Stimulated activated naive CD8-positive, alpha-beta T cell treated with anti-CD3 and anti-CD28 coated beads, Interleukin-15, amount 100 ng/mL, for 72 hours (primary cell): Measurements from ENCODE around the gene RICTOR.

ENCODE experiments used
- ATAC-seq: fragments of 150-1000 bp; cut with Tn5 transposase; 2 replicates; pipeline ENCODE4 v1.10.0; 2021; ENCODE audit warnings: mild to moderate bottlenecking, moderate library complexity
- DNase-seq, 2 donors: peaks; one replicate each; pipeline ENCODE4 v3.0.0; 2021 to 2022
- H3K27ac Mint-ChIP-seq, 2 donors: one replicate each; pipeline ENCODE4 v1.8.0; 2022; ENCODE audit warnings: mild to moderate bottlenecking in 2 of 2, mixed read lengths in 2 of 2, moderate library complexity in 2 of 2
- H3K27me3 Mint-ChIP-seq: one replicate; pipeline ENCODE4 v1.8.0; 2022; ENCODE audit warnings: mixed read lengths
- H3K4me1 Mint-ChIP-seq: one replicate; pipeline ENCODE4 v1.8.0; 2022; ENCODE audit warnings: mild to moderate bottlenecking, mixed read lengths
- H3K4me3 Mint-ChIP-seq, 2 donors: one replicate each; pipeline ENCODE4 v1.8.0; 2022; ENCODE audit warnings: mild to moderate bottlenecking in 2 of 2, mixed read lengths in 2 of 2, moderate library complexity in 1 of 2
- H3K9me3 Mint-ChIP-seq, 2 donors: one replicate each; pipeline ENCODE4 v1.8.0; 2022; ENCODE audit warnings: mixed read lengths in 2 of 2

RICTOR gene, protein sequence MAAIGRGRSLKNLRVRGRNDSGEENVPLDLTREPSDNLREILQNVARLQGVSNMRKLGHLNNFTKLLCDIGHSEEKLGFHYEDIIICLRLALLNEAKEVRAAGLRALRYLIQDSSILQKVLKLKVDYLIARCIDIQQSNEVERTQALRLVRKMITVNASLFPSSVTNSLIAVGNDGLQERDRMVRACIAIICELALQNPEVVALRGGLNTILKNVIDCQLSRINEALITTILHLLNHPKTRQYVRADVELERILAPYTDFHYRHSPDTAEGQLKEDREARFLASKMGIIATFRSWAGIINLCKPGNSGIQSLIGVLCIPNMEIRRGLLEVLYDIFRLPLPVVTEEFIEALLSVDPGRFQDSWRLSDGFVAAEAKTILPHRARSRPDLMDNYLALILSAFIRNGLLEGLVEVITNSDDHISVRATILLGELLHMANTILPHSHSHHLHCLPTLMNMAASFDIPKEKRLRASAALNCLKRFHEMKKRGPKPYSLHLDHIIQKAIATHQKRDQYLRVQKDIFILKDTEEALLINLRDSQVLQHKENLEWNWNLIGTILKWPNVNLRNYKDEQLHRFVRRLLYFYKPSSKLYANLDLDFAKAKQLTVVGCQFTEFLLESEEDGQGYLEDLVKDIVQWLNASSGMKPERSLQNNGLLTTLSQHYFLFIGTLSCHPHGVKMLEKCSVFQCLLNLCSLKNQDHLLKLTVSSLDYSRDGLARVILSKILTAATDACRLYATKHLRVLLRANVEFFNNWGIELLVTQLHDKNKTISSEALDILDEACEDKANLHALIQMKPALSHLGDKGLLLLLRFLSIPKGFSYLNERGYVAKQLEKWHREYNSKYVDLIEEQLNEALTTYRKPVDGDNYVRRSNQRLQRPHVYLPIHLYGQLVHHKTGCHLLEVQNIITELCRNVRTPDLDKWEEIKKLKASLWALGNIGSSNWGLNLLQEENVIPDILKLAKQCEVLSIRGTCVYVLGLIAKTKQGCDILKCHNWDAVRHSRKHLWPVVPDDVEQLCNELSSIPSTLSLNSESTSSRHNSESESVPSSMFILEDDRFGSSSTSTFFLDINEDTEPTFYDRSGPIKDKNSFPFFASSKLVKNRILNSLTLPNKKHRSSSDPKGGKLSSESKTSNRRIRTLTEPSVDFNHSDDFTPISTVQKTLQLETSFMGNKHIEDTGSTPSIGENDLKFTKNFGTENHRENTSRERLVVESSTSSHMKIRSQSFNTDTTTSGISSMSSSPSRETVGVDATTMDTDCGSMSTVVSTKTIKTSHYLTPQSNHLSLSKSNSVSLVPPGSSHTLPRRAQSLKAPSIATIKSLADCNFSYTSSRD (N-terminal part only)

DNA sequence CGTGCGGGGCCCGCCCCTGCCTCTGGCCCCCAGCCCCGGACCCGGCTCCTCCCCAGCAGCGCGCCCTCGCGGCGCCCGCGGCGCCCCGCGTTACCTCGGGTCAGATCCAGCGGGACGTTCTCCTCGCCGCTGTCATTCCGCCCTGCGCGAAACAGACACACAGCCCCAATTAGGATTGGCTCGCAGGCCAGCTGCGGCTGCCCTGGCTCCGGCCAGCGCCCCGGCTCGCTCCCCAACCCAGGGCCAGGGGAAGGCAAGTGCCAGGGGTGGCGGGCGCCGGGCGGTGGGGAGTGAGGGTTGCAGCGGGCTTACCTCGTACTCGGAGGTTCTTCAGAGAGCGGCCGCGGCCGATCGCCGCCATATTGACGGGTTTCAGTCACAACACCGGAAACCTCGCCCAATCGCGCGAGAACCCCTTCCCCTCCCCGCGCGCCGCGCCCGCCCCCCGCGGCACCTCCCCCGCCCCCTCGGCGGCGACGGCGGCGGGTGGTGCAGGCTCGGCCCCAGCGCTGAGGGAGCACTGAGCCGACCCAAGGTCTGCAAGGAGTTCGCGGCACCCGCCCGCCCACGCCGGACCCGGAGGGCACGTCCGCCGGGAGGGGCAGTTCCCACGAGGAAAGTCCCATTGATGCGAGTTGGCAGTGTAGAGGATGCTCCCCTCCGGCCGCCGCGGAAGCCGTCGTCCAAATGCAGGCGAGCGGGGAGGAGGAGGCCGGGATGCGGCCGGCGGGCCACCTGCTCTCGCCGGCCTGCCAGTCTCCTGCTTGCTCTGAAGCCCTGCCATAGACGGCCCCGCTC lies at the start of gene RICTOR:
TSS of gene RICTOR (minus strand) at position 383 of the 798 bp plus-strand sequence. CDS start at position 361, 22 bp downstream.
- Mint-ChIP-seq H3K27ac (peak within 1 kb of the TSS; percentile 96 to 98), H3K4me1 (peaks cover 19% of the 10 kb centered on the region), H3K9me3 (no peaks in the 10 kb centered on the region), H3K4me3 (peak within 1 kb of the TSS; percentile 90 to 98), H3K27me3 (peaks cover 13% of the 10 kb centered on the region)
- ATAC-seq (peak; percentile 84), DNase-seq (peak; percentile 92 to 93)

DNA sequence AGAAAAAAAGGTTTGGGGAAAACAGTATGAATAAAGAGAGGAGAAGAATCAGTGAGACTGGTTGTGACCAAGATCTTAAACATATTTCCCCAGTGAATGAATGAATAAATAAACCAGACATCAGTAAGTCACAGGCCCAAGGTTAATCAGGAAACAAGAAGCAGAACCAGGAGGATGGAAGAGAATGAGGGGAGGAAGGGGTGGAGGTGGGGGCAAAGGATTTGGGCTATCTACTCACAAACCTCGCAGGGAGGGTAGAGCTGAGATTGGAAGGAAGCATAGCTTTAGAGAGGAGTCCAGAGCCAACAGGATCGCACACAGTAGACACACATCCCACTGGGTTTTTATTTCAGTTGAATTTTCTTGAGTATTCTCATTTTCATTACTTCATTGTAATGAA lies 47.7 kb upstream of the RICTOR start:
- H3K9me3 Mint-ChIP-seq, result no peaks in the 10 kb centered on the region

DNA sequence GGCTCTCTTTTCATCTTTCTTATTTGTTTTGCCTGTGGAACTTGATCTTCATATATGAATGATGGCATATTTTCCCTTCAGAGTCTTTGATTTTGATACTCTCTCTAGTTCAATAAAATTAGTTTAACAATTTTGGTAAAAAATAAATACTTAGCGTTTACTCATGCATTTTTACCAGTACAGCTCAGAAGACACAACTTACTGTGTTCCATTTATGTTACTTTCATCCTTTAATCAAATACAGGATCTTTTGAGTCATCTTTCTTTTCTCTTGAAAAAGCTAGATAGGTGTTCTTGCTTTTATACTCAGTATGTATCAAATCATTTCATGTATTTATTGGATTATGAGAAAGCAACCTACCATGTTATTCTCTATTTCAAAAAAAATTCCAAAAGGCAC lies 47.1 kb upstream of the RICTOR start:
- ATAC-seq, result no peak
- Mint-ChIP-seq H3K27me3 (no peaks in the 10 kb centered on the region), H3K4me3 (no peak overlapping the region), H3K4me1 (peaks cover 44% of the 10 kb centered on the region), H3K9me3 (no peaks in the 10 kb centered on the region), H3K27ac (peak overlapping the region in 1 of 2 donors; percentile 33)
- no peak for DNase-seq

More for the DNA sequence above, 47.7 kb upstream of the RICTOR start:
- DNase-seq, result no peak
- peak overlapping the region; percentile 83 to 84 for H3K27ac Mint-ChIP-seq
- ATAC-seq, result no peak
- H3K4me3 Mint-ChIP-seq, result no peak overlapping the region
- no peaks in the 10 kb centered on the region for H3K27me3 Mint-ChIP-seq
- peaks cover 38% of the 10 kb centered on the region for H3K4me1 Mint-ChIP-seq

DNA sequence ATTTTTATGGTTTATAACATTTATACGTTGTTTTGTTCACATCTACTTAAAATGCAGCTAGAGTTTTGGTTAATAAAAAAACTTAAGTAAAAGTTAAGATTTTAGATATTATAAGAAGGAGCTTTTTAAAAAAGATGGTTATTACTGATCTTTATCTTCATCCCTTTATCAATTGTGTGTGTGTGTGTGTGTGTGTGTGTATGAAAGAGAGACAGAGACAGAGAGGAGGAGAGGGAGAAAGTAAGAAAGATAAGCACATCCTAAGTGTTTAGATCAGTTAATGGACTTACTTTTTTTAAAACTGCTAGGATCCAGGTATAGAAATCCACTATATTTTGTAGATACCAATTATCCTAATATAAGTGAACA lies 45.8 kb upstream of the RICTOR start:
- DNase-seq, result no peak
- Mint-ChIP-seq H3K4me3 (no peak overlapping the region), H3K9me3 (no peaks in the 10 kb centered on the region), H3K27me3 (no peaks in the 10 kb centered on the region), H3K27ac (peak overlapping the region in 1 of 2 donors; percentile 67), H3K4me1 (peaks cover 48% of the 10 kb centered on the region)
- no peak for ATAC-seq

DNA sequence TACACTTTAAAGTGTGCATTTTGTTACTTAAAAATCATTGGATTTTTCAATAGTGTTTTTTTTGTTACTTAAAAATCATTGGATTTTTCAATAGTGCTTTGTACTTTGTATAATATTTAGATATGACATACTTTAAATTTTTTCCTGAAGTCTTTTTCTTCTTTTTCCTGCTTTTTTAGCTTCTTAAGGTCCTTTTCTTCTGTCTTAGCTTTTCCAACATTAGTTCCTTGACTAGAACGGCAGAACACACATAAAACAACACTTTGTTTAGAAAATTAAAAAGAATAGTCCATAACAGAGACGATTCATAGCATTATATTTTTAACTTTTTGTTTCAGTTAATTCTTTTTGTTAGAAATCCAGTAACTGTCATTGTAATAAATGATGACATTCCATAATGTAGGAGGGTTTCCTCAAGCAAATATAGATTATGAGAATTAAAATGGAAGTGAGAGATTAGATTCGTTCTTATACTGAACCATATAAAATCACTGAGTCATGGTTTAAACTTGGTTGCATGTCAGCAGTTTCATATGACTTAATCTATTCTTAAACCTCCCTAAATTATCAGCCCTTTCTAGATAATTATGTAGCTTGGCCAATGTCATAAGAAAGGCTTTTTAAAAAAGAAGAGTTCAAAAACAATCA lies 45.3 kb upstream of the RICTOR start:
- H3K4me3 Mint-ChIP-seq, result no peak overlapping the region
- no peak overlapping the region for H3K27ac Mint-ChIP-seq
- no peaks in the 10 kb centered on the region for H3K9me3 Mint-ChIP-seq
- H3K4me1 Mint-ChIP-seq, result peaks cover 53% of the 10 kb centered on the region
- DNase-seq (no peak), ATAC-seq (no peak)
- no peaks in the 10 kb centered on the region for H3K27me3 Mint-ChIP-seq

DNA sequence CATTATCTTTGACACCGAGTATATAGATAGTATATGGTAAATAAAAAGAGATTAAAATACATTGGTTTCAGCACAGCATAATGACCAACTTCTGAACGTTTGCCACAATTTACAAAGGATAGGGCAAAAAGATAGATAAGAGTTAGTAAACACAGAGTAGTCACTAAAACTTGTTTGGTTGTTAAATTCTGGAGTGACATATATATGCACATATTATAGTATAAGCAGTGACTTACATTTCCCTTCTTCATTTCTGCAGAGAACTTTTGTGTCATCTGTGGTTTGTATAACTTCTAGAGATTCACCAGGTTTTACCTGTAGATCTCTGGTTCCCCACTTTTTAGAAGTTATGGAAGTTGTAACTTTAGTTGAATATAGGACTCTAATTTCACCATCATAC lies 44.4 kb upstream of the RICTOR start:
- Mint-ChIP-seq H3K4me1 (peaks cover 50% of the 10 kb centered on the region), H3K4me3 (no peak overlapping the region), H3K27me3 (no peaks in the 10 kb centered on the region), H3K9me3 (no peaks in the 10 kb centered on the region), H3K27ac (no peak overlapping the region)
- ATAC-seq (no peak), DNase-seq (no peak)

DNA sequence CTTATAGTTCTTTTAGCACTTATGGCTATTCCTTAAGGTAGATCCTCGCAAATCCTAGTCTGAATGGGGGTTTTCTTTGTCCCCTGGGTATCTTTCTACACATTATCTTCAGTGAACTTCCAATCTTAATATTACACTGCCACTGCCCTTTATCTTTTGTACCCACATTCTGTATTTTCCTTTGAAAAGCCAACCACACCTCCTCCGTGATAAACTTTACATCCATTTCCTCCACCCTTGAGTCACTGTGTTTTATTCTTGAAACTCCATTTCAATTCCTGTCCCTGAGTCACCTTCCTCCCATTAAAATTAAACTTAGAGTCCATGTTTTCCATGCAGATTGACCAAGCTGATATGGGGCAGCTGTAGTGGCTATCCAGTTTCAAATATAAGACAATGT lies 43.2 kb upstream of the RICTOR start:
- H3K27me3 Mint-ChIP-seq, result no peaks in the 10 kb centered on the region
- H3K27ac Mint-ChIP-seq, result peak overlapping the region in 1 of 2 donors; percentile 85
- no peak overlapping the region for H3K4me3 Mint-ChIP-seq
- H3K4me1 Mint-ChIP-seq, result peaks cover 49% of the 10 kb centered on the region
- no peak for ATAC-seq
- H3K9me3 Mint-ChIP-seq, result no peaks in the 10 kb centered on the region
- DNase-seq, result no peak

DNA sequence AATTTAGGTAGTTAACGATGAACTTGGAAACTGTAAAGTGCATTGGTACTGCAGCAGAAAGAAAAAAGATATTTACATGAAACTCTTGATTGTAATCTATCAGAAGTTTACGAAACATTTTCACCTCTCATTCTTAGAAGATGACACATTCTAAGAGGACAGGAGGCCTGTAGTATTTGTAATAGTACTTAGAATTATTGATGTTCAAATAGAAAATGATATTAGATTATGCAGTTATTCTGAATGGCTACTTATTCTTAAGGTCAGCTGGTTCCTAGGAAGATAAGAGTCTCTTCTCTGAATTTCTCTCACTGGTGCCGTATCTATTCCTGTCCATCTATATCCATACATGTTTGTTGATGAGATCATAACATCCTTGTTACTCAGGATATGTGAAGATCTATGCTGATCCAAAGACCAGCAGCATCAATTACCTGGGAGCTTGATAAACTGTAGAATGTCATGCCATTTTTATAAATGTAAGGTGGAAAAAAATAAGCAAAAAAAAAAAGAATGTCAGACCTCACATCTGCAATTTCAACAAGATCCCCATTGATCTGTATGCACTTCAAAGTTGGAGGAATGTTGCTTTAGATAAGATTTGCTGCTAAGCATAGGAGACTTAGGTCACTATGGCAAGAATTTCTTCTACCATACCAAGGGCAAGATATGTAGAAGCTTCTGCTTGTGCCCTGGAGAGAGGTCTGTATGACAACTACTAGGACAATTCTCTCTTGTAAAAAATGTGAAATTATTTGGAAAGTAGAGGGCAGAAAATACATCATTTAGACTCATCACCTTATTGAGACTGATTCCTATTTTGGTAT lies 42.4 kb upstream of the RICTOR start:
- no peaks in the 10 kb centered on the region for H3K27me3 Mint-ChIP-seq
- no peaks in the 10 kb centered on the region for H3K9me3 Mint-ChIP-seq
- peaks cover 40% of the 10 kb centered on the region for H3K4me1 Mint-ChIP-seq
- no peak for DNase-seq
- ATAC-seq, result no peak
- peak overlapping the region; percentile 48 to 62 for H3K27ac Mint-ChIP-seq
- no peak overlapping the region for H3K4me3 Mint-ChIP-seq

DNA sequence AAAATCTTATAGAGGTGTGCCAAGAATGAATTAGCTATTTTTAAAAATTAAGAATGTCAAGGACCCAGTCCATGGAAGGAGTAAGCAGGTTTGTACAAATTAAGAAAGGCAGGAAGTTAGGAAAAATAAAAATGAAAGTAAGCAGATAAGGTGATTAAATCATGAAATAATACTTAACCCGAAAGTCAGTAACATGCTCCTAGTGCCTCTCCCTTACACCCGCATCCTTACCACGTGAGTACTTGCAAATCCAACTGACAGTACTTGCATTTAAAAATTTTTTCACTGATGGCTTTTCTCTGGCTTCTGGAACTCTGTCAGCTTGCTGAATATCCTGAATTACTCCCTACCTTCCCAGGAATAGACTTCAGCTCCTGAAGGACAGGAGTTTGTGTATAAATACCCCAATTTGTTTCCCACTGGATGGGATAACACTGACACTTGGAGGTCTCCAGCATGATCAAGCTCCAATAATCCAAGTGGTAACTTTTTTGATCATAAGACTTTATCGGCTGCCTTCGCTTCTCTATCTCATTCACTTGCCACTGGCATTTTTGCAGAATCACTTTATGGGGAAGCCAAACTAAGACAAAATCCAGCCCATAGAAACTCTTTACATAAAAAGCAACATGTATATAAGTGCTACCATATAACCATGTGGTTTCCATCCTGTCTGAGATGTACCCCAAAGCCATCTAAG lies 41.6 kb upstream of the RICTOR start:
- peak overlapping the region in 1 of 2 donors; percentile 24 for H3K4me3 Mint-ChIP-seq
- H3K4me1 Mint-ChIP-seq, result peaks cover 40% of the 10 kb centered on the region
- no peaks in the 10 kb centered on the region for H3K9me3 Mint-ChIP-seq
- peak overlapping the region; percentile 27 to 30 for H3K27ac Mint-ChIP-seq
- DNase-seq (no peak), ATAC-seq (no peak)
- H3K27me3 Mint-ChIP-seq, result no peaks in the 10 kb centered on the region

DNA sequence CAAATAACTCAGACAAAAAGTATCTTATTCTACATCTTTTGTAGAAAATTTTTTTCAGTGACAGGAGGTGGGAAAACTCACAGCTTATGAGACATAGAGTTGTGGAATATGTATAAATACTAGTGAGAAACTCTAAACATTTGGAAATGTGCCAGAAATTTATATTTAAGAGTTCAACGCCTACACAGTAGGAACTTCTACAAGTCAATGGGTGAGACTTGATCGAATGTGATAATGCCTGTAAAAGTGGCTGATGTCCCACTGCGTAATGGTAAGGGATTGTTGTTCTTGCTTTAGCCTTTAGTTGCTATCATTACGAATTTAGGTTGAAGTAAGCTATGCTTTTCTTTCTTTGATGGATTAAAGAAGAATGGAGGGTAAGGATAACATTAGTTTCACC lies 40.0 kb upstream of the RICTOR start:
- no peaks in the 10 kb centered on the region for H3K9me3 Mint-ChIP-seq
- H3K27ac Mint-ChIP-seq, result no peak overlapping the region
- DNase-seq, result no peak
- no peak for ATAC-seq
- H3K4me1 Mint-ChIP-seq, result peaks cover 40% of the 10 kb centered on the region
- no peaks in the 10 kb centered on the region for H3K27me3 Mint-ChIP-seq
- H3K4me3 Mint-ChIP-seq, result no peak overlapping the region

DNA sequence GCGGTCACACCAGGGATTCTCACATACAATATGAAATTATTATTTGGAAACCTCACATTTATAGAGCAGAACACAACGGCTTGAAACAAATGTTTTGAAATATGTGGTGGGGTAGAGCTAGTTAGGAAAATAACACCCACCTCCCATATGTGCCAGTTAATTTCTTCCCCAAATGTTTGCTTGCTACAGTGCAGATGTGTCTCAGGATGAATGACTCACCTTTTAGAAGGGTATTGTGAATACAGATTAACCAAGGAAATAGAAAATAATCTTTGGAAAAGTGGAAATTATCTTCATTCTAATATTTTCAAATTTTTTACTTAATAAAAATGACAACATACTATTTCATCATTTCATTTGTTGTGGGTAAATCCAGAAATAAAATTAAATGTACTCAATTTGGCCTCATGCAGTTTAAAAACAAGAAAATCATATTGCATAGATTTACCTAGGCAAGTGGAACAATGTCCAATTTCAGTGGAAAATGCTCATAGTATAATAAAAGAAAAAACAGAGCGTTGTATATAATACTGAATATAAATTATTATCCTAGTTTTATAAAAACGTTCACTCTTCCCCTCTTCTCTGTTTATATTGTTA lies 39.3 kb upstream of the RICTOR start:
- Mint-ChIP-seq H3K9me3 (no peaks in the 10 kb centered on the region), H3K4me1 (peaks cover 40% of the 10 kb centered on the region)
- no peak for ATAC-seq

DNA sequence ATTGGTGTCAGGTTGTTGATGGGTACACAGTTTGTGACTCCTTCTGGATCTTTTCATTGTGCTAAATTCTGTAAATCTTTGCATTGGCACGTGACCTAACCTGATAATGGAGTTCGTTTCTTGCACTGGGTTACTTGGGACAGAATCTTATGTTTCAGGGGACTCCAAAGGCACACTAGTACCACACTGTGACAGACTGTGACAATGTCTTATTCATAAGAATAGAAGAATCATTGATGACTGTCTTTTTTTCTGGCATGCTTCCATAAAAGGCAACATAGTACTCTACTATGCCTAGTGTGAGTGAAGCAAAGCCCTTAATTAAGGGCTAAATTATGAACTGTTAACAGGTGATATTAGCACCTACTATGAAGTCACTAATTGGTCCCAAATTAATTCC lies 35.4 kb upstream of the RICTOR start:
- H3K4me1 Mint-ChIP-seq, result peaks cover 4% of the 10 kb centered on the region
- no peaks in the 10 kb centered on the region for H3K27me3 Mint-ChIP-seq
- ATAC-seq (no peak), DNase-seq (no peak)
- no peak overlapping the region for H3K27ac Mint-ChIP-seq
- H3K9me3 Mint-ChIP-seq, result no peaks in the 10 kb centered on the region
- H3K4me3 Mint-ChIP-seq, result no peak overlapping the region

More for the DNA sequence above, 39.3 kb upstream of the RICTOR start:
- Mint-ChIP-seq H3K27me3 (no peaks in the 10 kb centered on the region), H3K27ac (peak overlapping the region in 1 of 2 donors; percentile 47), H3K4me3 (no peak overlapping the region)
- DNase-seq, result no peak

DNA sequence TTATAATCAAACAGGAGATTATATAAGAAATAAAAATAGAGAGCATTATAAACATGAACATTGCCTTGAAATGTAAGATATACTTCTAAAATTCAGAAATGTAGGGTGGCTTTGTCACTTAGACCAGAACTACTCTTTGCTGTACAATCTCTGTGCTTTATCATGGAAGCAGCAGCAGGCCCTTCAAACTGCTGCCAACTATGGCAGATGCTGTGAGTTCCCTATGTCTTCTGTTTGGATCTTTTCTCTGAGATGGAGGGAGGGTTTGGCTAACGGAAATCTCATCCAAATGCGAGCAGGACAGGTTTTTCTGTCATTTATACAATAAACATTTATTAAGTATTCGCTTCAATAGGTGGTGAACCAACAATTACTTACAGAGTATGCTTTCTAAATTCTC lies 34.8 kb upstream of the RICTOR start:
- no peak for ATAC-seq
- Mint-ChIP-seq H3K4me3 (no peak overlapping the region), H3K4me1 (no peaks in the 10 kb centered on the region), H3K9me3 (no peaks in the 10 kb centered on the region), H3K27me3 (no peaks in the 10 kb centered on the region), H3K27ac (no peak overlapping the region)
- DNase-seq, result no peak
